Measurements from ENCODE around the gene ANKRD27.

Gene ANKRD27

GRCh38 chr19:32691291-32691951 is 16.4 kb upstream of the ANKRD27 start, which contains the start of gene NUDT19:
Gene NUDT19, plus strand, starts transcription at chr19:32691821. Its CDS starts 140 bp downstream, at chr19:32691961.
- DNase-seq (ENCODE audit: extremely low read depth in 1 of 2, low read depth in 1 of 2) = peak; percentile 59 to 79

- DNase-seq (ENCODE audit: extremely low read depth in 1 of 2, low read depth in 1 of 2) = no peak
These were observed 13.3 kb upstream of the ANKRD27 start for GRCh38 chr19:32688311-32688710.

- DNase-seq (ENCODE audit: extremely low read depth in 1 of 2, low read depth in 1 of 2) = no peak
These were observed 12.7 kb upstream of the ANKRD27 start for GRCh38 chr19:32687681-32688080.

- no peak for DNase-seq (ENCODE audit: extremely low read depth in 1 of 2, low read depth in 1 of 2)
These were observed 12.0 kb upstream of the ANKRD27 start for GRCh38 chr19:32686847-32687475.

GRCh38 chr19:32682317-32682716 is 7.3 kb upstream of the ANKRD27 start:
- DNase-seq (ENCODE audit: extremely low read depth in 1 of 2, low read depth in 1 of 2) = no peak

GRCh38 chr19:32680986-32681385 is 6.0 kb upstream of the ANKRD27 start:
- DNase-seq (ENCODE audit: extremely low read depth in 1 of 2, low read depth in 1 of 2) = no peak

GRCh38 chr19:32677657-32678056 is 2.7 kb upstream of the ANKRD27 start:
- no peak for DNase-seq (ENCODE audit: extremely low read depth in 1 of 2, low read depth in 1 of 2)

- no peak for DNase-seq (ENCODE audit: extremely low read depth in 1 of 2, low read depth in 1 of 2)
These were observed 1.9 kb upstream of the ANKRD27 start for GRCh38 chr19:32676895-32677359.

GRCh38 chr19:32676186-32676894 is 1.4 kb upstream of the ANKRD27 start:
- no peak for DNase-seq (ENCODE audit: extremely low read depth in 1 of 2, low read depth in 1 of 2)

GRCh38 chr19:32675720-32676185 is 773 bp upstream of the ANKRD27 start, which contains the start of gene RGS9BP:
Gene RGS9BP, plus strand, starts transcription at chr19:32675848. Its CDS starts 416 bp downstream, at chr19:32676264.
- DNase-seq (ENCODE audit: extremely low read depth in 1 of 2, low read depth in 1 of 2) = peak in 1 of 2 donors; percentile 7

GRCh38 chr19:32674153-32674930 is 638 bp downstream of the ANKRD27 start:
- no peak for DNase-seq (ENCODE audit: extremely low read depth in 1 of 2, low read depth in 1 of 2)

GRCh38 chr19:32673573-32673972 is 1.4 kb downstream of the ANKRD27 start:
- no peak for DNase-seq (ENCODE audit: extremely low read depth in 1 of 2, low read depth in 1 of 2)

- no peak for DNase-seq (ENCODE audit: extremely low read depth in 1 of 2, low read depth in 1 of 2)
These were observed 2.1 kb downstream of the ANKRD27 start for GRCh38 chr19:32672841-32673240.

GRCh38 chr19:32671883-32672593 is 2.9 kb downstream of the ANKRD27 start:
- DNase-seq (ENCODE audit: extremely low read depth in 1 of 2, low read depth in 1 of 2) = no peak

GRCh38 chr19:32669310-32669709 is 5.7 kb downstream of the ANKRD27 start:
- DNase-seq (ENCODE audit: extremely low read depth in 1 of 2, low read depth in 1 of 2) = no peak

- no peak for DNase-seq (ENCODE audit: extremely low read depth in 1 of 2, low read depth in 1 of 2)
These were observed 8.9 kb downstream of the ANKRD27 start for GRCh38 chr19:32666084-32666483.

- DNase-seq (ENCODE audit: extremely low read depth in 1 of 2, low read depth in 1 of 2) = no peak
These were observed 12.8 kb downstream of the ANKRD27 start for GRCh38 chr19:32662186-32662585.

GRCh38 chr19:32661318-32661717 is 13.7 kb downstream of the ANKRD27 start:
- DNase-seq (ENCODE audit: extremely low read depth in 1 of 2, low read depth in 1 of 2) = no peak

- DNase-seq (ENCODE audit: extremely low read depth in 1 of 2, low read depth in 1 of 2) = no peak
These were observed 16.5 kb downstream of the ANKRD27 start for GRCh38 chr19:32658527-32658926.

GRCh38 chr19:32658075-32658474 is 16.9 kb downstream of the ANKRD27 start:
- DNase-seq (ENCODE audit: extremely low read depth in 1 of 2, low read depth in 1 of 2) = no peak
